GM12878 (cell line): Measurements from ENCODE around the gene CRYL1.

Source experiments
- CEBPB ChIP-seq, 2 experiments: fragments of 150-350 bp in 1 of 2; IDR thresholded peaks; 2 replicates each; pipeline ENCODE4 v1.6.1; 2012 to 2014; ENCODE audit warnings: low read depth in 2 of 2, low read length in 2 of 2, borderline replicate concordance in 1 of 2, inconsistent platforms in 1 of 2
- EED ChIP-seq: sonication (generic); IDR thresholded peaks from 2 replicates; pipeline ENCODE4 v1.6.1; 2016; ENCODE audit warnings: antibody characterized with exemption, low read depth
- EZH2 ChIP-seq: IDR thresholded peaks from 2 replicates; pipeline ENCODE4 v1.6.1; 2012; ENCODE audit warnings: low read depth, mild to moderate bottlenecking, control low read depth, inconsistent platforms, low read length, borderline replicate concordance; ENCODE audit not compliant: control insufficient read depth
- HCFC1 ChIP-seq: fragments of 150-350 bp; IDR thresholded peaks from 2 replicates; pipeline ENCODE4 v1.6.1; 2014; ENCODE audit warnings: low read length
- POLR2A ChIP-seq: IDR thresholded peaks from 2 replicates; pipeline ENCODE4 v1.6.1; 2011; ENCODE audit warnings: low read depth, mild to moderate bottlenecking, low read length
- RAD21 ChIP-seq: IDR thresholded peaks from 2 replicates; pipeline ENCODE4 v1.6.1; 2011; ENCODE audit warnings: mild to moderate bottlenecking, low read depth, low read length, moderate library complexity; ENCODE audit not compliant: insufficient read depth
- SRF ChIP-seq, 2 experiments: IDR thresholded peaks; 2 replicates each; pipeline ENCODE4 v1.6.1; 2011; ENCODE audit warnings: low read depth in 2 of 2, low read length in 2 of 2, mild to moderate bottlenecking in 1 of 2, moderate library complexity in 1 of 2
- TF ChIP-seq, protein P1 (sequence below): IDR thresholded peaks from 2 replicates; pipeline ENCODE4 v1.6.1; 2011; ENCODE audit warnings: low read depth, mild to moderate bottlenecking, low read length, moderate library complexity, borderline replicate concordance; ENCODE audit errors: extremely low read depth
- TF ChIP-seq, protein P2 (sequence below), 3 experiments: IDR thresholded peaks in 2 of 3; conservative IDR thresholded peaks in 1 of 3; 2 replicates each; pipeline ENCODE4 v1.5.1; 2011; ENCODE audit warnings: low read depth in 3 of 3, low read length in 3 of 3, mild to moderate bottlenecking in 3 of 3, control low read depth in 2 of 3, moderate library complexity in 2 of 3, inconsistent platforms in 1 of 3, mixed read lengths in 1 of 3; ENCODE audit not compliant: control insufficient read depth in 2 of 3, insufficient read depth in 1 of 3; ENCODE audit errors: extremely low read depth in 1 of 3

DNA sequence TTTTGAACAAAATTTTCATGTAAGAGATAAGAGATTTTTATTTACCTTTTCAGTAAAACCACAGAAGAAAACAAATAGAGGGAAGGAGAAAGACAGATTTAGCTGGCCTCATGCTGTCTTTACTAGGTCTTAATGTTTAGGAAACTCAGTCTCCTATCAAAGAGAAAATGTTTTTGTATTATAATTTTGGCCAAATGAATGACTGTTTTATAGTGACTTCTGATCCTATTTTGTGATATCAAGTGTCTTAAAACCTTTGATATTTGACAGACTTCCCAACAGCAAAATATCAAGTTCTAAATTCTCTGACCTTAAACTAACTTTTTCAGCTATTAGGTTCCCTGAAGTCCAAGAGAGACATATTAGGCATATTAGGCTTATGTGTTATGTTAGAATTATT, 27.0 kb downstream of the CRYL1 start:
- TF ChIP-seq, protein P1, sequence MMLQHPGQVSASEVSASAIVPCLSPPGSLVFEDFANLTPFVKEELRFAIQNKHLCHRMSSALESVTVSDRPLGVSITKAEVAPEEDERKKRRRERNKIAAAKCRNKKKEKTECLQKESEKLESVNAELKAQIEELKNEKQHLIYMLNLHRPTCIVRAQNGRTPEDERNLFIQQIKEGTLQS, result no peak
- TF ChIP-seq RAD21, result no peak
- no peak for TF ChIP-seq EZH2
- TF ChIP-seq HCFC1, result no peak
- TF ChIP-seq, protein P2, sequence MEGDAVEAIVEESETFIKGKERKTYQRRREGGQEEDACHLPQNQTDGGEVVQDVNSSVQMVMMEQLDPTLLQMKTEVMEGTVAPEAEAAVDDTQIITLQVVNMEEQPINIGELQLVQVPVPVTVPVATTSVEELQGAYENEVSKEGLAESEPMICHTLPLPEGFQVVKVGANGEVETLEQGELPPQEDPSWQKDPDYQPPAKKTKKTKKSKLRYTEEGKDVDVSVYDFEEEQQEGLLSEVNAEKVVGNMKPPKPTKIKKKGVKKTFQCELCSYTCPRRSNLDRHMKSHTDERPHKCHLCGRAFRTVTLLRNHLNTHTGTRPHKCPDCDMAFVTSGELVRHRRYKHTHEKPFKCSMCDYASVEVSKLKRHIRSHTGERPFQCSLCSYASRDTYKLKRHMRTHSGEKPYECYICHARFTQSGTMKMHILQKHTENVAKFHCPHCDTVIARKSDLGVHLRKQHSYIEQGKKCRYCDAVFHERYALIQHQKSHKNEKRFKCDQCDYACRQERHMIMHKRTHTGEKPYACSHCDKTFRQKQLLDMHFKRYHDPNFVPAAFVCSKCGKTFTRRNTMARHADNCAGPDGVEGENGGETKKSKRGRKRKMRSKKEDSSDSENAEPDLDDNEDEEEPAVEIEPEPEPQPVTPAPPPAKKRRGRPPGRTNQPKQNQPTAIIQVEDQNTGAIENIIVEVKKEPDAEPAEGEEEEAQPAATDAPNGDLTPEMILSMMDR (IDR thresholded peaks at IDR 0.05 in 2 of 3, conservative IDR thresholded peaks at IDR 0.05 in 1 of 3; ENCODE audit: control insufficient read depth in 2 of 3, extremely low read depth in 1 of 3, insufficient read depth in 1 of 3, low read depth in 3 of 3, low read length in 3 of 3), result no peak
- TF ChIP-seq SRF (IDR thresholded peaks at IDR 0.05; ENCODE audit: low read depth in 2 of 2, low read length in 2 of 2), result no peak
- TF ChIP-seq POLR2A, result no peak
- no peak for TF ChIP-seq CEBPB (IDR thresholded peaks at IDR 0.05; ENCODE audit: borderline replicate concordance in 1 of 2, low read depth in 2 of 2, low read length in 2 of 2)
- TF ChIP-seq EED, result no peak
